SK-N-SH treated with all-trans-retinoic acid at 6 μM for 48 hours (cell line): Measurements from ENCODE around the gene LPP.

Experiments
- ARNTL ChIP-seq: fragments of 450-650 bp; formaldehyde crosslinking; IDR thresholded peaks from 2 replicates; pipeline ENCODE4 v1.5.0; 2020; ENCODE audit warnings: low read depth, mild to moderate bottlenecking, moderate library complexity, borderline replicate concordance
- CREB5 ChIP-seq: fragments of 250-450 bp; sonication (Bioruptor Pico); IDR thresholded peaks from 2 replicates; pipeline ENCODE4 v1.5.1; 2020; ENCODE audit warnings: low read depth, mild to moderate bottlenecking, moderate library complexity
- ESRRG ChIP-seq: fragments of 250-450 bp; sonication (Bioruptor Pico); IDR thresholded peaks from 2 replicates; pipeline ENCODE4 v1.6.1; 2021; ENCODE audit warnings: mild to moderate bottlenecking
- ISL1 ChIP-seq: fragments of 250-450 bp; sonication (Bioruptor Pico); IDR thresholded peaks from 2 replicates; pipeline ENCODE4 v2.1.2; 2022; ENCODE audit warnings: mild to moderate bottlenecking, moderate library complexity
- PATZ1 ChIP-seq: fragments of 250-450 bp; sonication (Bioruptor Pico); IDR thresholded peaks from 2 replicates; pipeline ENCODE4 v1.8.0; 2020; ENCODE audit warnings: mild to moderate bottlenecking, moderate library complexity, borderline replicate concordance
- TCF4 ChIP-seq: fragments of 250-450 bp; sonication (Bioruptor Pico); IDR thresholded peaks from 2 replicates; pipeline ENCODE4 v1.8.0; 2021; ENCODE audit warnings: mild to moderate bottlenecking, moderate library complexity, borderline replicate concordance
- ZFP3 ChIP-seq: fragments of 250-450 bp; sonication (Bioruptor Pico); IDR thresholded peaks from 2 replicates; pipeline ENCODE4 v1.5.0; 2020; ENCODE audit warnings: mild to moderate bottlenecking, moderate library complexity

- TF ChIP-seq ESRRG (CRISPR knock-in tag) (no peak), ISL1 (CRISPR knock-in tag) (no peak), TCF4 (CRISPR knock-in tag) (no peak), ZFP3 (CRISPR knock-in tag) (no peak), PATZ1 (CRISPR knock-in tag) (no peak), ARNTL (CRISPR knock-in tag) (no peak), CREB5 (CRISPR knock-in tag) (no peak)
These were observed 782.7 kb downstream of the LPP start for GRCh38 chr3:188936597-188937107.
